NCI-H2227 treated with DMSO at 0.1 percent for 48 hours (cell line): Measurements from ENCODE around the gene XPO6.
"Not testable (repeated sequence)": the region's sequence is repeated elsewhere in the genome, so short reads cannot be mapped to it uniquely, and the experiment has no call there.

ENCODE experiments used
- DNase-seq: peaks from one replicate; lab custom pipeline; 2025; lab: John Stamatoyannopoulos, UW

The XPO6 gene, protein sequence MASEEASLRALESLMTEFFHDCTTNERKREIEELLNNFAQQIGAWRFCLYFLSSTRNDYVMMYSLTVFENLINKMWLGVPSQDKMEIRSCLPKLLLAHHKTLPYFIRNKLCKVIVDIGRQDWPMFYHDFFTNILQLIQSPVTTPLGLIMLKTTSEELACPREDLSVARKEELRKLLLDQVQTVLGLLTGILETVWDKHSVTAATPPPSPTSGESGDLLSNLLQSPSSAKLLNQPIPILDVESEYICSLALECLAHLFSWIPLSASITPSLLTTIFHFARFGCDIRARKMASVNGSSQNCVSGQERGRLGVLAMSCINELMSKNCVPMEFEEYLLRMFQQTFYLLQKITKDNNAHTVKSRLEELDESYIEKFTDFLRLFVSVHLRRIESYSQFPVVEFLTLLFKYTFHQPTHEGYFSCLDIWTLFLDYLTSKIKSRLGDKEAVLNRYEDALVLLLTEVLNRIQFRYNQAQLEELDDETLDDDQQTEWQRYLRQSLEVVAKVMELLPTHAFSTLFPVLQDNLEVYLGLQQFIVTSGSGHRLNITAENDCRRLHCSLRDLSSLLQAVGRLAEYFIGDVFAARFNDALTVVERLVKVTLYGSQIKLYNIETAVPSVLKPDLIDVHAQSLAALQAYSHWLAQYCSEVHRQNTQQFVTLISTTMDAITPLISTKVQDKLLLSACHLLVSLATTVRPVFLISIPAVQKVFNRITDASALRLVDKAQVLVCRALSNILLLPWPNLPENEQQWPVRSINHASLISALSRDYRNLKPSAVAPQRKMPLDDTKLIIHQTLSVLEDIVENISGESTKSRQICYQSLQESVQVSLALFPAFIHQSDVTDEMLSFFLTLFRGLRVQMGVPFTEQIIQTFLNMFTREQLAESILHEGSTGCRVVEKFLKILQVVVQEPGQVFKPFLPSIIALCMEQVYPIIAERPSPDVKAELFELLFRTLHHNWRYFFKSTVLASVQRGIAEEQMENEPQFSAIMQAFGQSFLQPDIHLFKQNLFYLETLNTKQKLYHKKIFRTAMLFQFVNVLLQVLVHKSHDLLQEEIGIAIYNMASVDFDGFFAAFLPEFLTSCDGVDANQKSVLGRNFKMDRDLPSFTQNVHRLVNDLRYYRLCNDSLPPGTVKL

DNA sequence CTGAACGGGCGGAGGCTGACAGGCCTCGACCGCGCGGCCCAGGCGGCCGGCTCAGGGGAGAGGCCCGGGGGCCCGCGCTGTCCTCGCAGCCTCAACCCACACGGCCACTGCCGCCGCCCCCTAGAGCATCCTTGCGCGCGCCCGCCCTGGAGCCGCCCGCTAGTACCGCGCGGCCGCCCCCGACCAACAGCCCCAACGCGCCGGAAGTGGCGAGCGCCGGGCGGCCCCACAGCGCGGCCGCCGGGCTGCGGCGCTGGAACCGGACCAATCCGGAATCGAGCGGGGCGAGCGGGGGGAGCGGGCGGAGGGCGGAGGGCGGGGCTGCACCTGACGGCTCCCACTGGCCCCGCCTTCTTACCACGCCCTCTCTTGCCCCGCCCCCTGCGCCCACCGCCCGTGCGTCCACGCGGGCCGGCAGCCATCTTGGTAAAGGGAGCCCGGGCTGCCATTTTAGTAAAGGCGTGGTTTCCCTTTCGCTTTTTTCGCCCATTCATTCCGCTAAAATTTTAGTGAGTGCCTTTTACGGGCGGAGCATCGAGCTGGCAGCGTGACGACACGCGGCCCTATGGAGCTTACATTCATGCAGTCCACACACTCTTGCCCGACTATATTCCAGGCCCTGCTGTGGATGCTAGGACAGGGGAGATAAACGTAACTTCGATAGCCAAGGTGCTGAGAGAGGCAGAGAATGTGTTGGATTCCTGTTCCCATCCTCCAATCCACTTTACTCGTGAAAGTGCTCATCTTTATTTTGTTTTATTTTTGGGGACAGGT is at the start of gene XPO6:
XPO6 (minus strand) TSS at position 208 of the 774 bp plus-strand sequence. CDS start 597 bp downstream, outside the sequence.
- peak; percentile 95 for DNase-seq

DNA sequence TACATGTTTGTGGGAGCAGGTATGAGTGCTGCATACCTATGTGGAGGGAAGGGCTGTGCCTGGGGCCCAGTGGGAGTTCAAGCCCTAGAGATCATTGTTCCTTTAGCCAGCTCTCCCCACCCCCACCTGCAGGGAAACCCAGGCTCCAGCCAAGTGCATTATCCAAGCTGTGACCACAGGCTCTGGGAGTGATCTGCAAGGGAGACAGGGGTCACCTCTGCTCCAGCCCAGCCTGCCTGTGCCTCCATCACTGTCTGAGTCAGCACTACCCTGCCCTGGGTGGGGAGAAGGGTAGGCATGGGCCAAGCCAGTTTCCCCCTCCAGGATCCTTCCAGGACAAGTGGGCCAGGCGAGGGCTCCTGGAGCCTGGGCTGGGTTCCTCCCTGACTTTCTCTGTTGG is 48.4 kb upstream of the XPO6 start:
- no peak for DNase-seq

DNA sequence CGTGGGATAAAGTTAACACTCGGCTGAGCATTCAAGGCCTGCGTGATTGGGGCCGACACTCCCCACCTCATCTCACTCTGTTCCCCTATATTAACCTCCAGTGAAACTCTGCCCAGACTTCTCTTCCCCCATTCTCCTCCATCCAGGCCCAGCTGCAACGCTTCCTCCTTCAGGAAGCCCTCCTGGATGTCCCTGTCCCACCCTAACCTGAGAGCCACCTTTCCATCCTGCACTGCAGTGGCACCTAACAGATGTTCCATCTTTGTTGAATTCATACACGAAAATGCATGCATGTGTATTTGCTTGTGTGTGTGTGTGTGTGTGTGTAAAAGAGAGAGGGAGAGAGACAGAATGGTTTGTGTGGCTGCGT is 48.0 kb upstream of the XPO6 start:
- no peak for DNase-seq

DNA sequence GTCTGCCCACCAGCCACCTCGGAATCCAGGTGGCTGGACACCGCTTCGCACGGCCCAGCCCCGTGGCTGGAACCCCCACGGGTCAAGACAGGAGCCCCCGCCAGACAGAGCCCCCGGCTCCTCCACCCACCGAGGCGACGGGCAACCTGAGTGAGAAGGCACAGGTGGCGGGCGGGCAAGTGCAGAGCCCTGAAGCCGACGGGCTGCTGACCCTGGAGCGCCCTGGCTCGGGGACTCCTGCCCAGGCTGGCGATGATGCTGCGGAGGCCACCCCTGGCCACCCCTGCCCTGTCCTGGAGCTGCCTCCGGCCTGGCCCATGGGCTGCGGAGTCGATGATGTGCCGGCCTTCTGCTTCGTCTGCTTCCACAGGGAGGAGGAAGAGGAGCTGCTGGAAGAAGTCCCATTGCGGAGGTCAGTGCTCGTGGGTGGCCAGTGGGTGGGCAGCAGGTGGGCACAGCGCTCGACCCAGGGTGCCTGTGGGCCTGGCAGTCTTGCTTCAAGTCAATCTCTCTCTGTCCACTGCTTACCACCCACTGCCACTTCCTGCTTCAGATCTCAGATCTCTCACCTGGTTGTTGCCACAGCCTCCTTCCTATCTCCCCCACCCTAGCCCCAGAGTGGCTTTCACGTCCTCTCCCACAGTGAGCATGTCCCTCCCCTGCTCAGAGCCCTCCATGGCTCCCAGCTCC is 47.5 kb upstream of the XPO6 start:
- no peak for DNase-seq

DNA sequence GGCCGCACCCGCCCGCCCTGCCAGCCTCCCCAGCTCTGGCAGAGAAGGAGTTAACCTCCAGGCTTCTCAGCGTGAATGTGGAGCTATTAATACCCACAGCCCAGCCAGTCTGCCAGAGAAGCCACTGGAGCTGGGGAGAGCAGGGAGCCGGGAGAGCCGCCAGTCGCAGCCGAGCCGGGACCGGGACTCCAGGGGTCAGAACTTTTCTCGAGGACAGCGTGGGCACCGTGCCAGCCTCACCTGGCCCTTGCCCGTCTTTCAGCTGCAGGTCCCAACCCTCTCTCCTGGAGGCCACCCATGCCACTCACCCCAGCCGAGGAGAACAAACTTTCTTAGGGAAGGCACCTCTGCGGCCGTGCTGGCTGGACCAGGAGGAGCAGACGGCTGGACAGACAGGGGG is 46.8 kb upstream of the XPO6 start:
- peak; percentile 29 for DNase-seq

DNA sequence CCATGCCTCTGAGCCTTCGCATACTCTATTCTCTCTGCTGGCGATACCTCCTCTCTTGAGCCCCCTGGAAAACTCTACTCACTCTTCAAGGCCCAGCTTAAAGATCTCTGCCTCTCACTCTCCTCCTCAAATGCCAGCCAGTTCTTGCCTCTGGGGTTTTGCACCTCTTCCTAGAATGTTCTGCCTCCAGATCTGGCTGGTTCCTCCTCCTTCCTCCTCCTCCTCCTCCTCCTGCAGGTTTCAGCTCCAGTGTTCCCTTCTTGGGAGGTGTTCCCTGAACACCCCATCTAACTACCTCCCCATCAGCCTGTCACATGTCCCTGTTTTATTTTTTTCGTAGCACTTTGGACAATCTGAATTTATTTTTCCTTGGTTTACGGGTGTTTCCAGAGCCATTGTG is 45.5 kb upstream of the XPO6 start:
- DNase-seq, result no peak

DNA sequence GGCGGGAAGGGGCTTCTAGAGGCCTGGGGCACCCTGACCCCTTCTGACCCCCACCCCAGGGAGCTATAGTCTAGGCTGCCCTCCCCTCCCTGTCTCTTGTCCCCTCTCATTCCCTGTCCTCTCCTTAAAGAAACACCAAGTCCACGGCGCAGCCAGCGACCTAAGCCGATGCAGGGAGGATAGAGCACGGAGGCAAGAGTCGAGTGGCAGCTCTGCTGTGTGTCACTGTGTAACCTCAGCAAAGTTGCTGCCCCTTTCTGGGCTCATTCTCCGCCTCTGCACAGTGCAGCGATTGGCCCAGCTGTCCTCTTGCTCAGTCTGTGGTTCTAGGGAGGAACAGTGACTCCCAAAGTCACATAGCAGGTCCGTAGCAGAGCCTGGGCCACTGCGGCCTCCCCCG is 44.1 kb upstream of the XPO6 start:
- DNase-seq, result no peak

DNA sequence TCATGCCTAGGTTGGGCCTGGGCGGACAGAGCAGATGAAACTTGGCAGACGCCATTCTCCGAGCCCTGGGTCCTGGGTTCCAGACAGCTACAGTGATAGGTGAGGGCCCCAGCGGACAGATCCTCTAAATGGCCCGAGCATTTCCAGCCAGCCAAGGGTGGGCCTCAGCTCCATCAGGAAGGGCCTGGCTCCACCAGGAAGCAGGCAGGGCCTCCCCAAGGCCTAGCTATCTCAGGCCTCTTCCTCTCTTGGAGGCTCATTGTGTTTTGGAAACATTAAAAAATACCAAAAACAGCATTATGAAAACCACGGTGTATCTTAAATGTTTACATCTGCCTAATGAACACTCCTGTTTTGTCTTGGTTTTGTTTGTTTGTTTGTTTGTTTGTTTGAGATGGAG is 42.4 kb upstream of the XPO6 start:
- DNase-seq, result no peak

DNA sequence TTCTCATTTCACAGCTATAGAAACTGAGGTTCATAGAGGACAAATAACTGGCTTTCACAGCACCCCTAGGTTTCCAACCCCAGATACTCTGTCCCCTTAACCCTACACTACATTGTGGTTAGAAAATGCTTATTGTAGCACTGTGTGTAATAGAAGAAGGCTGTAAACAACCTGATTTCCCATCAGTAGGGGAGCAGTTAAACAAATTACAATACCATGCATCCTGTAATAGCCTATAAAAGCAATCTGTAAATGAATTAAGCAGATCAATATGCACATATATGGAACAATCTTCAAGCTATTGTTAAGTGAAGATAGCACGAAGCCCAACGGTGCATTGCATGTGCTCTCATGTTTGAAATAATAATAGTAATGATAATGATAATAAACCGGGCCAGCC is 39.2 kb upstream of the XPO6 start:
- DNase-seq, result no peak

DNA sequence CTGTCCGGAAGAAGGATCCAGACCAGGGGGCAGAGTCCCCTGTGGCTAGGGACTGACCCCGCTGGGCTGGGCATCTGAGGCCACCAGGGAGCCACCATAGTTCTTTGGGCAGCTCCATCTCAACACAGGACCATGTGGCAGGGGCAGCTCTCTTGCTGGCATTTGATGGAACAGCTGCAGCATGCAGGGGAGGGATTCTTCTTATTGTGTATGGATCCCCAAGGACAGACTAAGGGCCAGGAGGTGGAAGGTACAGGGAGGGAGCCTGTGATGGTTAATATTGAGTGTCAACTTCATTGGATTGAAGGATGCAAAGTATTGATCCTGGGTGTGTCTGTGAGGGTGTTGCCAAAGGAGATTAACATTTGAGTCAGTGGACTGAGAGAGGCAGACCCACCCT is 37.7 kb upstream of the XPO6 start:
- not testable (repeated sequence) for DNase-seq

DNA sequence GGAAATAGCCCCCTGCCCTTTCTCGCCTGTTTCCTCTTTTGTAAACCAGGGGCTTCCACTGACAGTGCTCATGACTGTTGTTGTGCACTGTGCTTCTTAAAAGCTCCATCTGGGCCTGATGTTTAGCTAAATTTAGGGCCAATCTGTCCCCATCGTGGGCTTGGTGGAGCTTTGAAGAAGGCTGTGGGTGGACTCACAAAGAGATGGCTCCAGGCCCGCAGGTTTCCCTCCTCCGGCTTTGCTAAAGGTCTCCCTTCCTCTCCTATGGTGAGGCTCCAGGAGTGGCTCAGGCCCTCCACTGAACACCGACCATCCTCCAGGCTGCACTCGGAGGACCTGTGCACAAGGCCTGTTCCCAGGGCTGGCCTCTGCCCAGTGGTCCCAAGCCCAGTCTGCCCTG is 30.2 kb upstream of the XPO6 start:
- DNase-seq, result no peak

DNA sequence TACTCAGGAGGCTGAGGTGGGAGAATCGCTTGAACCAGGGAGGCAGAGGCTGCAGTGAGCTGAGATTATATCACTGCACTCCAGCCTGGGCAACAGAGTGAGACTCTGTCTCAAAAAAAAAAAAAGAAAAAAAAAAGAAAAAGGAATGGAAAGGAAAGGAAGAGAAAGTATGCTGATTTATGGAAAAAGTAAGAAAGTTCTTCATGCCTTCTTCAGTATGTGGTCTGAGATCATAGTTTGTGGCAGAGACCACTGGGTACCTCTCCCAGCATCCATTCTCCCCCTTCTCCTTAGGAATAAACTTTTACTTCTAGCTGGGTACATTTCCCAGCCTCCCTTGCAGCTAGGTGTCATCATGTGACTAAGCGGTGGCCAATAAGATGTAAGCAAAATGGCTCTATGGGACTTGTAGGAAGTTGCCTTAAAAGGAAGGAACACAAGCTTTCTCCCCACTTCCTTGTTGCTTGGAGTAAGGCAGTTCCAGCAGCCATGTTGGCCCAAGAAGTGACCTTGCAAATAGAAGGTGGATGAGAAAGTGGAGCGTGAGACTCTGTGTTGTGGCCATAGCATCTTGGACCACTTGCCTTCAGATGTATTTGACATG is 26.1 kb upstream of the XPO6 start:
- DNase-seq, result no peak

DNA sequence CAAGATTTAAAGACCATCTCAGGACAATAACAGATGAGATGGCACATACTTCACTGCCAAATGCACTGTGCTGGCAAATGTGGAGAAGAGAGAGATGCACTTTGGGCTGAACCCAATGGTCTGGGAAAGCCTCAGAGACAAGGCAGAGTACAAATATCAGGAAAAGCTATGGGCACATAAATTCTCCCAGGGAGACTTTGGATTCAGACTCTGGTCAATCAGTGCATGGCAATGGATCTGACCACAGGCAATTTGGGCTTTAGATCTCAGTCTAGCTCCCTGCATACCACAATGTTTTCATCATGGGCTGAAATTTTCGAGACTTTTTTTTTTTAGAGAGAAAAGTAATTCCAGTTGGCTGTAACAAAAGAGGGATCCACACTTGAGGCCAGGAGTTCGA is 20.0 kb upstream of the XPO6 start:
- no peak for DNase-seq

DNA sequence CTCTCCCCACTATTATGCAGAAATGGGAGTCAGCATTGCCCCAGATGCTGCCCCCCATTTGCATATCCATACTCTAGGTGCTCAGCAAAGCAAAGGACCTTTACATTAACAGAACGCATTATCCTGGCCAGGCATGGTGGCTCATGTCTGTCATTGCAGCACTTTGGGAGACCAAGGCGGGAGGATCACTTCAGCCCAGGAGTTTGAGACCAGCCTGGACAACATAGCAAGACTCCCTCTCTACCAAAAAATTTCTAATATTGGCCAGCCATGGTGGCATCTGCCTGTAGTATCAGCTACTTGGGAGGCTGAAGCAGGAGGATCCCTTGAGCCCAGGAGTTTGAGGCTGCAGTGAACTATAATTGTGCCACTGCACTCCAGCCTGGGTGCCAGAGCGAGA is 12.1 kb upstream of the XPO6 start:
- DNase-seq, result not testable (repeated sequence)

DNA sequence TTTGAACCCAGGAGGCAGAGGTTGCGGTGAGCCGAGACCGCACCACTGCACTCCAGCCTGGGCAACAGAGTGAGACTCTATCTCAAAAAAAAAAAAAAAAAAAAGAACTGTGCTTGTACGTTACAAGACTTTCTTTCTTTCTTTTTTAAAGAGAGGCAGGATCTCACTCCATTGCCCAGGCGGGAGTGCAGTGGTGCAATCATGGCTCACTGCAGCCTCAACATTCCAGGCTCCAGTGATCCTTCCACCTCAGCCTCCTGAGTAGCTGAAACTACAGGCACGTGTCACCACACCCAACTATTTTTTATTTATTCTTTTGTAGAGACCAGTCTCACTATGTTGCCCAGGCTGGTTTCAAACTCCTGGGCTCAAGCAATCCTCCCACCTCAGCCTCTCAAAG is 8.0 kb upstream of the XPO6 start:
- not testable (repeated sequence) for DNase-seq

DNA sequence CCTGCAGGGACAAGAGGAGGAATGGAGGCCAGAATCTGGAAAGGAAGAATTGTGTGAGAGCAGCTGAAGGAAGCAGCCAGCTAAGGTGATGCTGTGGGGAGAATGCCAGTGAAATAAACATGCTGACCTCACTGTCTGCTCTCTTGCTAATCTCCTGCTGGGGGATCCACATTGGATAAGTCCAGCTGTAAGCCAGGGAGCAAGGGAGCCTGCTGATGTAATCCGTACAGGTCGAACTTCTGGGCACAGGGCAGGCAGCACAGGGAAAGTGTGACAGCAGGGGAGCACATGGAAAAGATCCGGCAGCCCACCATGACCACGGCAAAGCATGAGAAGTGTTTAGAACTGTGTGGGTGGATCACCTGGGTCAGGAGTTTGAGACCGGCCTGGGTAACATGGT is 7.5 kb upstream of the XPO6 start:
- no peak for DNase-seq

DNA sequence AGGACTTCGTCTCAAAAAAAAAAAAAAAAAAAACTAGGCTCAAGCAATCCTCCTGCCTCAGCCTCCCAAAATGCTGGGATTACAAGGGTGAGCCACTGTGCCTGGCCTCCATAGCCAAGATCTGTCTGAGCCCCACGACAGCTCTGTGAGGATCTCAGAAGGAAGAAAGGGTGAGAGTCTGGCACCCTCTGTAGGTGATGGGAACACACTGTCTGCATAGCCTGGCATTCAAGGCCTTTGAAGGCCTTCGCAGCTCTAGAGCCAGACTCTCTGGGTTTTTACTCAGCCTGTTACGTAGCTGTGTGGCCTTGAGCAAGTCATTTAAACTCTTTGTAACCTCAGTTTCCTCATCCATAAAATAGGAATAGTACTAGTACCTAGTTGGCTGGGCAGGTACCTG is 6.3 kb upstream of the XPO6 start:
- no peak for DNase-seq

DNA sequence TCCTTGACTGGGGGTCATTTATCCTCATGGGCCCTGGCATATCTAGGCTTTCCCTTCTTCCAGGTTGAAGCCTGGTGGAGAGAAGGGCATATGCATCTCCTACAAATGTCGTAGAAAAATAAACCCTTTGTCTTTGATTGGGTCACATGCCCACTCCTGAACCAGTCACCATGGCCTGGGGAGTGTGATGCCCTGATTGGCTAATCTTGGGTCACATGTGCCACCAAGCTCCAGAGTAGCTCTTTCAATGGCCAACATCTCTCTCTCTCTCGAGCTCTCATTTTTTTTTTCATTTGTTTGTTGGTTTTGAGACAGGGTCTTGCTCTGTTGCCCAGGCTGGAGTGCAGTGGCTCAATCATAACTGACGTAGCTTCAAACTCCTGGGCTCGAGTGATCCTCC is 5.6 kb upstream of the XPO6 start:
- no peak for DNase-seq

DNA sequence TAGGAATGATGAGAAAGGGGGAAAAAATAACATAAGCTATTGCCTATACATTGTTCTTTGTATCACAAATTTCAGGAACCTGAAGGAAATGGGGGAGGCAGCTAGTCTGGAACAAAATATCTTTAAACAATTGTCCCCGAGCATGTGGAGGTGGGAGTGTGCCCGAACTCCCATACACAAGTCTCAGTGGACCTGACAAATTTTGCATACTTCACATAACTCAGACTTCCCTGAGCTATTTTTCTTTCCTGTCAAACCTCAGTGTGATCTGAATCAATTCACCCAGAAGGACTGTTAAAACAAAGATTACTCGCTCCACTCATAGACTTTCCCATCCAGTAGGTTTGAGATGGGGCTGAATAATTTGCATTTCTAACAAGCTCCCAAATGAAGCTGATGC is 1.6 kb upstream of the XPO6 start:
- no peak for DNase-seq

DNA sequence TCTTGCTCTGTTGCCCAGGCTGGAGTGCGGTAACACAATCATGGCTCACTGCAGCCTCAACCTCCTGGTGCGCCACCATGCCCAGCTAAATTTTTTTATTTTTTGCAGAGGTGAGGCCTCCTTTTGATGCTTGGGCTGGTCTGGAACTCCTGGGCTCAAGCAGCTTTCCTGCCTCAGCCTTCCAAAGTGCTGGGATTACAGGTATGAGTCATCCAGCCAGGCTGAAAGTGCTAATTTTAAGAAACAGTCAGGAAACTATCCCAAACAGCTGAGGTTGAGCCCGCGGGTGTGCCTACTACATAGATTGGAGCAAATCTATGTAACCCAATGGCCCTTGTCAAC is 738 bp upstream of the XPO6 start:
- peak; percentile 51 for DNase-seq

DNA sequence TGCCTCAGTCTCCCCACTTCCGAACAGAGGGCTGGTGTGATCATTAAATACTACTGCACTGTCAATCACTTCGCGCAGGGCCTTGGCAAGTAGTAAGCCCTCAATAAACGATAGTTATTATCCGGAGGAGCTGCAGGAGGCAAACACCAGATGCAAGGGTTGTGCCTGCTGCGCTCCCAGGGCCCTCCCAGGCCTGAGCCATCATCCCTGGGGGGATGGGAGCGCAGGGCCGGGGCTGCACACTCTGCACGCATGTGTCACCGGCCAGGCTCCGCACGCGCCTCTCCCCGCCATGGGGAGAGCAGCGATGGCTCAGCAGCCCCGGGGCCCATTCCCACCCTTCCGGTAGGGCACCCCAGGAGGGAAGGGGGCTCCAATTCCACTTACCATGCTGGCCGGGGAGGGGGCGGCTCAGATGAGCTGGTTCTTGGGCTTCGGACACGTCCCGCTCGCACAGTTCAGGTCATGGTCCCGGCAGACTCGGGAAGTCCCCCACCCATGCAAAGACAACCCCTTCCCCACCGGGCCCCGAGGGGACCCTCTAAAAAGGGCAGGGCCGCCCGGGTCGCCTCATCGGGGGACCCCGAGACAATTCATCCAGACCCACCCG is 681 bp downstream of the XPO6 start:
- no peak for DNase-seq
